Smooth muscle cell of the umbilical artery (primary cell): ENCODE results near the gene OSM. TPM values are rescaled to one million over a fixed set of nuclear protein-coding genes. Genes with fewer than 3 reads are reported as not detected.

Experiments used
- total RNA-seq: library from RNA; depleted of rRNA; stranded (reverse); fragments of >200 nt; gene quantifications from 2 replicates; pipeline ENCODE4 v1.2.3, GENCODE V29; 2014

The OSM gene
- total RNA-seq, result not detected in 2 replicates

DNA sequence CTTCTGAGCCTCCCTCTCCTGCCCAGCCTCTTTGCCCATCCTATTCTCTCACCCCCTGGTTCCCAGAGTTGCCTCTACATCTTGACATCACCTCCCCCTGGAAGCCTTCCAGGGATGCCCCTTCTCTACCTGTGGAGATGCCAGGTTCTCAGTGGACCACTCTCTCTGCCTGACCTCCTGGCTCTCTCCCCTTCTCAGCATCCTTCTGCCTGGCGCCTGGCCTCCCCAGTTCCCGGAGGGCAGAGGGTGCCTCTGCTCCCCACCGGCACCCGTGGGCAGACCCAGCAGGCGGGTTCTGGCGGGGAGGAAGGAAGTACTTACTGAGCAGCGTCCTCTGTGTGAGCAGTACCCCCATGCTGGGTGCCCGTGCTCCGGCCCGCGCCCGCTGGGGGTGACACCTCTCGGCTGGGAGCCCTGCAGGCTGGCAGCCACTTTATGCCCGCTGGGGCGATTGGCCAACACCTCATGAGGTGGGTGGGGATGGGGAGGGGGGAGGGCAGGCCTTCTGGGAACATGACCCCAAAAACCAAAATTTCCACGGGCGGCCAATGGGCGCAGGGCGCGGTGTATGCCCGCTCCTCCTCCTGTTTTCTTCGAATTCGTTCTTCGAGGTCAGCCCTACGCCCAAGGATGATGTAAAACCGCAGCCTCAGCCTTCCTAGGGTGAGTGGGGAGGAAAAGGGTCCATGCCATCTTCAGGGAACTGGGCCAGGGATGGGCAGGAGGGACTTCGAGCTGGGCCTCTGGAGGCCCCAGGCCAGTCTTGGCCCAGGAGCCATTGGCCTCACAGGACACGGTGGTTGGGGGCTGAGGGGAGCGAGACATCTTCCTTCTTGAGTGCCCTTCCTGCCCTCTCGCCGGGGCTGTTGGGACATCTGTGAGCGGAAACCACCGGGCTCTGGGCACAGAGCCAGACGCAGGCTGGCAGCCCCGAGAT is at the start of gene OSM:
Gene OSM, minus strand, starts transcription at position 407 of the 937 bp plus-strand sequence. Its CDS starts 52 bp downstream, at position 355.

DNA sequence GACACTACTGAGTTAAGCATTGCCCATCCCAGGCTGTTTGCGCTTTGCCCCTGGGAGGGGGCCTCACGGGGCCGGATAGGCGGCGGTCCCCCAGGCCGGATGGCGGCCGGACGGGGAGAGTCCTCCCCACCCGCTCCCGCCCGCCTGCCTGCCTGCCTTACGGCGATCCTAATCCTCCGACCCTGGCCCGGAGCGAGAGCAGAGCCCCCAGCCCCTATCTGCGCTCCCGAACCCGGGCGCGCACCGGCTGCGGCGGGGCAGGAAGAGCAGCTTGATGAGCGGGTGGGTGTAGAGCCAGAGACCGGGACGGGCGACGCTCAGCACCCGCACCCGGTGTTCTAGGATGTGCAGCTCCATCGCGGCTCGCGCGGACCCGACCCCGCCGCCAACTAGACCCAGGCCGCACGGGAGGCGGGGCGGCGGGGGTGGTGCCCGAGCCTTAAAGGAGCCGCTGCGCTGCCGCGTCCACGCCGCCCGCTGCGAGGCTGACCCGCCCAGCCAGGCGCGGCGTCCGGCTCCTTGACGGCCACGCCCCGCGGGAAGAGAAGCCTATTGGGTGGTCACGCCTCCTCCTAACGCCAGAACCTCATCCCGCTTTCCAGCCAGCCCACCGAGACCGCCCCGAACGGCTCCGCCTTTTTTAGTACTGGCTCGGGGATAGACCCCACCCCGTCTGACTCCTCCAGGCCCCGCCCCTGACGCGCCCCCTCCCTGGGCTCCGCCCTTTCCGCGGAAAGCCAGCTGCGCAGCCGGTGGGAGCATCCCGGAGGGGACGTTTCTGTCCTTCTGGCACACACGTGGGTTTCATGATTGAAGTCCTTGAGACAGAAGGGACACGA is 22.7 kb upstream of the OSM start, which contains the start of gene CASTOR1:
Gene CASTOR1, minus strand, starts transcription at position 365 of the 839 bp plus-strand sequence. Its CDS starts 8 bp downstream, at position 357.

DNA sequence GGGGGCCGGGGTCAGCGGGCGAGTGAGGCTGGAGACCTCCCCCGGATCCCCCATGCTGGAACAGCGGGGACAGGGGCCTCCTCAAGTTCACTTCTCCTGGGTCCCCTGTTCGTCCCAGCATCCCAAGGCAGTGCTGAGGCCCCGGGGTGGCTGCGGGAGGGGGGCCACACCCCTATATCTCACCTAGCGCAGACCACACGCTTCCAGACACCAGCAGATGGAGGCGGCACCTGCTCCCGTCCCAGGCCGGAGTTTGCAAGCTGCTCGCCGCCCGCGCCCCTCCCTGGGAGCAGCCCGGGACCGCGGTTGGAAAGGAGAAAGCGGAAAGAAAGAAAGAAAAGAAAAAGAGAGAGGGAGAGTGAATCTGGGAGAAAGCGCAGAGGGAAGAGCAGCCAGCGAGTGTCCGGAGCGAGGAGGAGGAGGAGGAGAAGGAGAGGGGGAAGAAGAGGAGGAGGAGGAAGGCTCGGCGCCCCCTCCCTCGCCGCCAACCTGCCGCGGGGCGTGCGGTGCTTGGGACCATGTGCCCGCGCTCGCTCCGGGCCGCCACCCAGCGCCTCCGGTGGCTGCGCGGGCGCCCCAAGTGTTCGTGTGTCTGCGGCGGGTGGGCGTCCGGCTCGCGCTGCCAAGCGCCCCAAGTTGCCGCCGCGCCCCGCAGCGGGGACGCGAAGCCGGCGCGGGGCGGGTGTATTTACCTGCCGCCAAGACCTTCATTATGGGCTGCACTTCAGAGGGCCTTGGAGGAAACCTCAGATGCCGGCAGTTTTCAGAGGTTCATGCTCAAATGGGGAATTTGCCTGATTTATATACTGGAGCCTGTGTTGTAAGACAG is 20.5 kb downstream of the OSM start, which contains the start of gene LIF:
Gene LIF, minus strand, starts transcription at position 775 of the 829 bp plus-strand sequence. Its CDS starts 64 bp downstream, at position 711.

Other genes starting within 250 kb of the OSM start
- gene HORMAD2, start 186.4 kb downstream of the OSM start, total RNA-seq, result not detected in 2 replicates
- 86.1 and 200 TPM in 2 replicates for gene LIF, start 20.1 kb downstream of the OSM start, total RNA-seq
- 11.5 and 15.4 TPM in 2 replicates for gene CASTOR1, start 22.7 kb upstream of the OSM start, total RNA-seq
- gene TBC1D10A, start 60.1 kb upstream of the OSM start, total RNA-seq, result 25.9 and 32.7 TPM in 2 replicates
- 14.3 and 39.3 TPM in 2 replicates for gene SF3A1, start 90.0 kb upstream of the OSM start, total RNA-seq
- 1.5 and 2.9 TPM in 2 replicates for gene CCDC157, start 90.2 kb upstream of the OSM start, total RNA-seq
- 38.4 and 50.2 TPM in 2 replicates for gene RNF215, start 120.6 kb upstream of the OSM start, total RNA-seq
- 20.8 and 44.2 TPM in 2 replicates for gene SEC14L2, start 130.2 kb upstream of the OSM start, total RNA-seq
- gene MTFP1, start 158.9 kb upstream of the OSM start, total RNA-seq, result 9.8 and 11.9 TPM in 2 replicates
- gene SEC14L3, start 205.2 kb upstream of the OSM start, total RNA-seq, result not detected in 2 replicates
- gene SEC14L4, start 238.8 kb upstream of the OSM start, total RNA-seq, result 0.09 TPM in 1 of 2 replicates, not detected in the other